Fibroblast of villous mesenchyme (primary cell): Measurements from ENCODE around the gene MEGF8. TPM values are rescaled to one million over a fixed set of nuclear protein-coding genes. Genes with fewer than 3 reads are reported as not detected.

Experiments
- DNase-seq: peaks from one replicate; pipeline ENCODE4 v3.0.0-alpha.2; 2010; ENCODE audit warnings: low read depth
- H3K4me3 ChIP-seq: 2 replicates; pipeline ENCODE4 v1.5.1; 2011; ENCODE audit warnings: low read depth, mild to moderate bottlenecking, low read length
- total RNA-seq: library from RNA; depleted of rRNA; stranded (reverse); fragments of >200 nt; gene quantifications from 2 replicates; pipeline ENCODE4 v1.2.3, GENCODE V29; 2012
- TF ChIP-seq, protein P1 (sequence below): IDR thresholded peaks from 2 replicates; pipeline ENCODE4 v1.5.1; 2012; ENCODE audit warnings: low read depth, mild to moderate bottlenecking, low read length; ENCODE audit not compliant: insufficient read depth

MEGF8 gene
- total RNA-seq, 1 donor = 21.2 TPM

DNA sequence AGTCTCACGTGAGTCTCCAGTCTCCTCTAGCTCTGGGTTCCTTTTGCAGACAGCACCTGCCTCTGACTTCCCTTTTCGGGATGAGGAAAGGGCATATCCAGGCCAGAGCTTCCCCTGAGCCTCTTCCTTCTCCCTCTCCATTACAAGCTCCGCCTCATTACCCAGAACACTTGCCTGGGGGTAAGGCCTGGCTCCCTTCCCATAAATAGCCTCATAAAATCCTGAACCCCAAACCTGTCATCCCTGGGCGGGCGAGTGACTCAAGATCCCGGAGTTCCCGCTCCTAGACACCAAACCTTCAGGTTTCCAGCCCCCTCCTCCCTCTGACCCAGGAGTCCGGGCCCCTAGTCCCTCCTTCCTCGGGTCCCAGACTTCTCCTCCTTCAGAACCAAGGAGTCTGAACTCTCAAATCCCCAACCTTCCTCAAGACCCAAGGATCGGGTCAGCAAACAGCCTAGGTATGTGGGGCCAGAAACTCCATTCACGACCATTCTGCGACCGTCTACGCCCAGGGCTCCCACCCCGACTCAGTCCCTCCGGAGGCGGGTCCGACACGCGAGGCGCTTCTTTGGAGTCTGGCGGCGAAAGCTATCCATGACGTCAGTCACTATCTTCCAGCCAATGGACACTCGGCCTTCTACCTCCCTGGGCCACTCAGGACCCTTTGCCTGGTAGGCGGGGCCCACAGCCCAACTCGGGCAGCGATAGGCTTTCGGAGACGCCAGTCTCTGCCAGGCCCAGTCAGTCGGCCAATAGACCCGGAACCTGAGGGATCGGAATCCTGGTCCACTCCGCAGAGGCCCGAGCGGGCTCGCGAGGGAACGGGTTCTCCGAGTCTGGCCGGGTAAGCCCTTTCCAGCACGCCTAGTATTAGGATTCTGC, 71.2 kb downstream of the MEGF8 start:
- TF ChIP-seq, protein P1, sequence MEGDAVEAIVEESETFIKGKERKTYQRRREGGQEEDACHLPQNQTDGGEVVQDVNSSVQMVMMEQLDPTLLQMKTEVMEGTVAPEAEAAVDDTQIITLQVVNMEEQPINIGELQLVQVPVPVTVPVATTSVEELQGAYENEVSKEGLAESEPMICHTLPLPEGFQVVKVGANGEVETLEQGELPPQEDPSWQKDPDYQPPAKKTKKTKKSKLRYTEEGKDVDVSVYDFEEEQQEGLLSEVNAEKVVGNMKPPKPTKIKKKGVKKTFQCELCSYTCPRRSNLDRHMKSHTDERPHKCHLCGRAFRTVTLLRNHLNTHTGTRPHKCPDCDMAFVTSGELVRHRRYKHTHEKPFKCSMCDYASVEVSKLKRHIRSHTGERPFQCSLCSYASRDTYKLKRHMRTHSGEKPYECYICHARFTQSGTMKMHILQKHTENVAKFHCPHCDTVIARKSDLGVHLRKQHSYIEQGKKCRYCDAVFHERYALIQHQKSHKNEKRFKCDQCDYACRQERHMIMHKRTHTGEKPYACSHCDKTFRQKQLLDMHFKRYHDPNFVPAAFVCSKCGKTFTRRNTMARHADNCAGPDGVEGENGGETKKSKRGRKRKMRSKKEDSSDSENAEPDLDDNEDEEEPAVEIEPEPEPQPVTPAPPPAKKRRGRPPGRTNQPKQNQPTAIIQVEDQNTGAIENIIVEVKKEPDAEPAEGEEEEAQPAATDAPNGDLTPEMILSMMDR = no peak
- peak overlapping the region; percentile 75 for H3K4me3 ChIP-seq
- peak; percentile 99 for DNase-seq

- TF ChIP-seq, protein P1 = no peak
- no peak for DNase-seq
- peak overlapping the region; percentile 75 for H3K4me3 ChIP-seq
Observed at GRCh38 chr19:42397263-42398166, 72.1 kb downstream of the MEGF8 start.

- TF ChIP-seq, protein P1 = no peak
- no peak for DNase-seq
Observed at GRCh38 chr19:42400404-42400803, 75.0 kb downstream of the MEGF8 start.

GRCh38 chr19:42401365-42402303, 76.2 kb downstream of the MEGF8 start:
- H3K4me3 ChIP-seq = peak overlapping the region; percentile 65
- DNase-seq = peak; percentile 82
- TF ChIP-seq, protein P1 = peak; percentile 82

More at GRCh38 chr19:42400404-42400803, 75.0 kb downstream of the MEGF8 start:
- H3K4me3 ChIP-seq = no peak overlapping the region

GRCh38 chr19:42402376-42403116, 77.1 kb downstream of the MEGF8 start:
- TF ChIP-seq, protein P1 = no peak
- H3K4me3 ChIP-seq = no peak overlapping the region
- DNase-seq = no peak
